ENCODE measurements around the gene C13orf42.

Gene C13orf42

DNA sequence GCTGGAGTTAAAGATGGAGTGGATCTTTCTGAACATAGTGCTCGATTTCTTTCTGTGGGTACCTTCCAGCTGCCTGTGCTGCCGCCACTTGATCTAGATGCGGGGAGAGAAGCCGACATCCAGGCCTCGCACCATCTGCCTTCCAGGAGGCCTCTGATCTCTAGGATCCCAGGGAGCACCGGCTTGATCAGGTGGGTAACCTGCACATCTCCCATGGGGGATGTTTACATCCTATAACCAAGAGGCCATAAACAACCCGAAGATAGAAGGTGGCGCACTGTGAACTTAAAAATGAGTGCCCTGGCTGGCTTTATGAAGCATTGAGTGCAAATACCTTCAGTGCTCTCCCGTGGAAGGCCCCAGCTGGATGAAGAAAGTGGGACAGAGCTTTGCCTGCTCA is at the start of gene C13orf42:
C13orf42 (minus strand) TSS at position 101 of the 400 bp plus-strand sequence; CDS start at position 36, 65 bp downstream.
- no peak for DNase-seq (ENCODE audit: low read depth)

- peak; percentile 27 for DNase-seq (ENCODE audit: low read depth)
Measured at GRCh38 chr13:51158880-51159518, 47.9 kb upstream of the C13orf42 start.

DNA sequence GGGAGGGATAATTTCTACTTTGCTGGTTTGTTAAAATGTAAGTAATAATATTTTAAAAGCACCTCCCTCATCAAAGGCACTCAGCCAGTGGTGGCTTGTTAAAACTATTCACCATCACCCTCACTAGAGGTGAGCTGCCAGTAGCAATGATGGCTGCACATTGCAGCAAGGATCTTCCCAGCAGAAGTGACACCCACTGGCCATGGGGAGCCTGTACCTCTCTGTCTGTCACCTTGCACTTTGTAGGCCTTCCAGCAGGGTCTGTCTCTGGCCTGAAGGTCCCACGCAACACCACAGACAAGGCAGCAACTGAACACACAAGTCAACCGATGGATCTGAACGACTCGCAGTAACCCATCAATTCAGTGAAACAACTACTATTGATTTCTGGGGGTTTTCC is 47.3 kb upstream of the C13orf42 start:
- DNase-seq (ENCODE audit: low read depth), result no peak

DNA sequence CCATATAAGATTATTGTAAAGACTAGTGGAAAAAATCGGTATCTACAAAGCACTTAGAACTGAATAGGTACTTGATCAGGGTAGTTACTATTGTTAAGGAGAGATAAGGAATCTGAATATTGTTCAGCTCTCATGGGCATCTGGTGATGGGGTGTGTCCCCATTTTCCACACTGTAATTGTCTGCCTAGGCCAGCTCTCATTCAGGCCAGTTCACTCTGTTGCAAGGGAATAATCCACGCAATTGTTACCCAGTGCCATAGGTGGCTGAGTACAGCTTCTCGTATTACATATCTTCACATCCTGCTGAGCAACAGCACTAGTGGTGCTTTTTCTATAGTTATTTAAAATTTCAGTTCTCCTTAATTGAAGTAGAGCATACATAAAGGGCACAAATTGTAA is 45.6 kb upstream of the C13orf42 start:
- DNase-seq (ENCODE audit: low read depth), result no peak

DNA sequence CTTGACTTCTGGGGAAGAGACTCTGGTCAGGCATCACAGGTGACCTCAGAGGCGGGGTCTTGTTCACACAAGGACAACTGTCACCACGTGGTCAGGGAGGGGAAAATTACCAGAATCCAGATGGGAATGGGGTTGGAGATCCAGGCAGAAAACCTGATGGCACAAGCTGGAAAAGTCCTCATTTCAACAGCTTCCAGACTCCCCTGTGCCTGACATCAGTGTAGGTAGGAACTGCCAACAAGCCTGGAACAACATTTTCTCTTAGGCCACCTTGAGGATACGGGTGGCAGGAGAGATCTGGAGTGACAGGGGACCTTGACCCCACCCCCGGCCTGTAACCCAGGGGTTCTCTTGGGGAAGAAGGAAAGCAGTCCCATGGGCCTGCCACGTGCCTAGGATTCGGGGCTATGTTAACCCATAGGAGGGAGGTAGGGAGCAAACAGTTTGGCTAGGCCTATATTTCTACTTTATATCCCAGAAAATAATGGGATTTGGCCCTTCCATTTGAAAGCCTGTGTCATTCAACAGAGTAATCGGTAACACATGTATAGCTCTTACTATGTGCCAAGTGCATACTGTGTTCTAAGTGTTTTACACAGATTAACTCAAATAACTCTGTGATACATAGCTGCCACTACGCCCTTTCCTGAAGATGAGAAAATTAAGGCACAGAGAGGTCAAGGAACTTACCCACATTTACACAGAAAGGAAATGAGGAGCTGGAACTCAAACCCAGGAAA is 44.9 kb upstream of the C13orf42 start:
- no peak for DNase-seq (ENCODE audit: low read depth)

GRCh38 chr13:51155161-51155560 is 44.1 kb upstream of the C13orf42 start:
- DNase-seq (ENCODE audit: low read depth), result no peak

DNA sequence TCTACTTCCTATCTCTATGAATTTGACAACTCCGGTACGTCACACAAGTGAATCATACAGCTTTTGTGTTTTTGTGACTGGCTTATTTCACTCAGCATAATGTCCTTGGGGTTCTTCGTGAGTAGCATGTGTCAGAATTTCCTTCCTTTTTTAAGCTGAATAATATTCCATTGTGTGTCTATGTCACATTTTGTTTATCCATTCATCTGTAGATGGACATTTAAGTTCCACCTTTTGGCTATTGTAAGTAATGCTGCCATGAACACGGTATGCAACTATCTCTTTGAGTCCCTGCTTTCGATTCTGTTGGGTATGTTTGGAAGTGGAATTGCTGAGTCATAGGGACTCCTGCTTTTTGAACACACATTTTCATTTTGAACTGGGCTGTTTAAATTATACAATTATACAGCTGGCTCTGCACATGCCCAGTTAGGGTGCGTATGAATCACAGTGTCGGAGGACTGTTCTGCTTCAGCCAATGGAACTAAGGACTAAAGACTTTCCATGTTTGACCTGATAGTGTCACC is 43.0 kb upstream of the C13orf42 start:
- DNase-seq (ENCODE audit: low read depth), result peak; percentile 59

- DNase-seq (ENCODE audit: low read depth), result no peak
Measured at GRCh38 chr13:51153527-51153926, 42.5 kb upstream of the C13orf42 start.

DNA sequence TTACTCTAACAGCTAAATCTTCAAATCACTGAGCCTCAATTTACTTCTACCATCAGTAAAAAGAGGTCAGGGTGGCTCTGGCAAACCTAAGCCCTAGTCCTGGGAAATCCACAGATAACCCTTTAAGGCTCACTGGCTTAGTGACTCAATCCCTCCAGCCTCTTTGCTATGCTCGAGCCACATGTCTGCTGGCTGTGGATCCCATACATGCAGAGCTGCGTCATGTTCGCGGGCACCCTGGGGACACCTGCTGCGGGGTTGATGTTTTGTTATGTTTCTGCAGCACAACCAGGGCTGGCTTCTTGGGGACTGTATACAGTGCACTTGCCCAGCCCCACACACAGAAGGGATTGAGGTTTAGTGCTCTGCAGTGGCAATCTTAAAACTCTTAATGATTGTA is 41.6 kb upstream of the C13orf42 start:
- DNase-seq (ENCODE audit: low read depth), result peak; percentile 47

DNA sequence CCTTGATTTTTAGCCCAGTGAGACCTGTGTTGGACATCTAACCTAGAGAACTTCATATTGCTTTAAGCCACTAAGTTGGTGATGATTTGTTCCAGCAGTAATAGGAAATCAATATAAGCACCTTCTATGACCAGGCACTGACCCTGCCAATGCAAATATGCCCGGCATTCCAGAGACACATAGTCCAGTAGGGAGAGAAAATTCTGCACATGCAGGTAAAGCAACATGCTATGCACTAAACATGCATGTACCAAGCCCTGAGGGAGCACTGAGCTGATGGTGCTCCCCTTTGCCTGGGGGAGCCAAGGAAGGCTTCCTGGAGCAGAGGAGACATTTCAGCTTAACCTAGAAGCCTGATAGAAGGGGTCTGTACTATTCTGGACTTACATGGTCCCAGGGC is 40.4 kb upstream of the C13orf42 start:
- no peak for DNase-seq (ENCODE audit: low read depth)

- DNase-seq (ENCODE audit: low read depth), result peak; percentile 75
Measured at GRCh38 chr13:51148952-51149573, 38.0 kb upstream of the C13orf42 start.

DNA sequence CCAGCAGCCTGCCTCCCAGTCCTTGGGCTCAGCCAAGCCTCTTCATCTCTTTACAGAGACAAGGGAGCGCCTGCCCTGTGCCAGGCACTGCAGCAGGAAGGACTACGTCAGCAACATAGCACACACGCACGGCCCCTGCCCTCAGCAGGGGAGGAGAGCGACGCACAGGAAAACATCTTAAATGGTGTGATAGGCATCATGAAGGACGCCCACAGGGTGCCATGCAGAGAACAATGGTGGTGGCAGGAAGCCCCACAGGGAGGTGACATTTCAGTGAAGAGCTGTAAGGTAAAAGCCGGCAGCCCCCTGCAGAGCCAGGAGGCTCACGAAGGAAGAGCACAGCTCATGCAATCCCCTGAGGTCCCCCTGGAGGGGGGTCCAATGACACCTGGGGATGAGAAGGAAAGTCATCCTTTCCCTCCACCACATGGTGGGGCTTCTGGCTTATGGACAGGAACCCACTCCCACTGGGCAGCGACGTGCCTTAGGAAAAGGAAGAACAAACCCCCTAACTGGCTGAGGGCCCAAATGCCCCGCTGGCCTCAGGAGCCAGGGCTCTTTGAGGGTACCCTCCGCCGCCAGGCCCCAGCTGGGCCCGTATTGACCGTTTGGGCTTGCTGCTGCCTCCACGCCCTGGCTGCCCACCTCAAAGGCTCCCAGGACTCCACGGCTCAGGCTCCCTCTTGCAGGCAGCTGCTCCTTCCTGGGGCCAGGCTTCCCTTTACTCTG is 37.3 kb upstream of the C13orf42 start:
- DNase-seq (ENCODE audit: low read depth), result no peak

GRCh38 chr13:51147732-51148131 is 36.7 kb upstream of the C13orf42 start:
- DNase-seq (ENCODE audit: low read depth), result no peak

- no peak for DNase-seq (ENCODE audit: low read depth)
Measured at GRCh38 chr13:51146667-51147066, 35.6 kb upstream of the C13orf42 start.

DNA sequence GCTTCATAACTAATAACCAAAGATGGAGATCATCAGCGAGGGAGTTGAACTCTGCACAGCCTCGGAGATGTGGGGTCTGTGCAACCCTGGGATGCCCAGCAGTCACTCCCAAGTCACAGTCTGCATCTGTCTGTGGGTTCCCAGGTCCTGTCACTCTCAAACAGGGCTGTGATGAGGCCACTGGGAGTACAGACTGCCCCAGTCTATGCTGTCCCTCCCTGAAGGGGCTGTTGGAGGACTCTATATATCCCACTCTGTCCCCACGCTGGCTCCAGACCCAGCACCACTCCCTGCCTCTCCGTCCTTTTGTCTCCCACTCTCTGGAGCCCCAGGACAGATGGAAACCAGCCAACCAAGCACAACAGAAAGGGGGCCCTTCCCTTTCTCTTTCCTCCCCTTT is 26.2 kb upstream of the C13orf42 start:
- no peak for DNase-seq (ENCODE audit: low read depth)

DNA sequence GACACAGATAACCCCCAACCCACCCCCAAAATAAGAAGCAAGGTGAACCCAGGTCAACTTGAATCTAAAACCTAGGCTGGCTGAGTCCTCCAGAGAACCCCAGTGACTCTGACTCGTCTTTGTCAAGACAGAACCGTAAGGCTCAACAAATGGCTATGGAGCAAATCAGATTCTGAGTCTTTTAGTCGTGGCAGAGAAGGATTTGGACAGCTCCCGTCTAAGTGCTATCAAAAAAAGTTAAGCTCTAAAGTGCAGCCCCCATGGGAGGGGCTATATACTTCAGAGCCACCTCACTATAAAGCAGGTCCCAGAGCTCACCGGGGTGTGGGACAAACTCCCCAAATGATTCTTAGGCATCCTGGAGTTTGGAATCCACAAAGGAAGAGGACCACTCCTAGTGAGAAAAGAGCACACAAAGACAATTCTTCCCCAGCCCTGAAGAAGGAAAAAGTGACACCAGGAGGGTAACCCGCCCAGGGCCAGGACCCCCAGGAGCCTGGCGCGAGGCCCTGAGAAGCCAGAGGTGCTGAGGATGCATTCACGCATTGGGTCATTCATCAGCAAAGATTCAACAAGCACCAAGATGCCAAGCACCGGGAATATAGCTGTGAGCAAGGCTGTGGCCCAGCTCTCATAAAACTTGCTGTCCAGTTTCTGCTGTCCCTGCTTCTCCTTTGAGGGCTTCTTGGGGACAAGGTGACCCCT is 25.4 kb upstream of the C13orf42 start:
- DNase-seq (ENCODE audit: low read depth), result no peak

- DNase-seq (ENCODE audit: low read depth), result no peak
Measured at GRCh38 chr13:51134763-51135365, 23.8 kb upstream of the C13orf42 start.

DNA sequence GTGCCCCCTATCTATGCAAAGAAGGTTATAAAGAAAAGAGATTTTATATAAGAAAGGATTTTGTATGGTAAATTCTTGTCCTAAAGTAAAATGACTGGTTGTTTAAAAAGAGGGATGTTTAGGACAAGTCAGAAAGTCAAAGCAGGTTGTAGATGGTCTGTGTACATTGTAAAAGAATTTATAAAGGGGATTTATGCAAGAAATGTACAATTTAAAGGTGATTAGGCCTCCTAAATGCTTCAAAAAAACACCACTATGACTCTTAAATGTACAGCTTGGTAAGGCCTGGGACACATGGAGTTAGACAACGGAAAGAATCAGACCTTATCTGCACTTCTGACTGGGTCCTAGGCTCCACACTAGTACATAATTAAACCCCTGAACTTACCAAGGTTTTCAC is 19.3 kb upstream of the C13orf42 start:
- no peak for DNase-seq (ENCODE audit: low read depth)

DNA sequence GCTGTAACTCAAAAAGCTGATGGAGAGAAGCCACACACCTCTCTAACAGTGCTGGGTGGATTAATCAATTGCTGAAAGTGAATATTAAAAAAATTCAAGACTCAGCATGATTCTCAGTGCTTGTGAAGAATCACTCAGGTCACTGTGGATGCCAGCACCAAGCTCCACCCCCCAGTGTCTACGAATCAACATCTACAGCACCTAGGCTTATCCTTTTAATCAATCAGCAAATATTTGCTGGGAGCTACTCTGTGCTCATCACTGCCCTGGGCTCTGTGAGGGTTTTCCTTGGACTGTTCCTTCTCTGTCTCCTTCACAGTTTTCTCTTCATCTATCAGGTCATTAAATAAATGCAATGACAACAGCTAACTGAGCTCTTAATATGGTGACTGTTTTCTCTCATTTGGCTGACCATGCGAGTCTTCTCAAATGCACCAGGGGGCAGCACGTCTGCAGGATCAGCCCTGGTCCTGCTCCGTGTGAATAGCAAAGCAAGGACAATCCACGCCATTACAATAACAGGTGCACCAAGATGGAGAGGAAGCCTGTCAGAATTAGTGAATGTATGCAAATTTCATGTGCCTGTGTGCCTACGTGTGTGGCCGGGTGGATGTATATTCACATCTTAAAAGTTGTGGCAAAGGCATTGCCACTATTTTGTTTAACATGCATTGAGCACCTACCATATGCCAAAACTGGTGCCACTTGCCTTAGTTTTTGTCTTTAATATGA is 14.6 kb upstream of the C13orf42 start:
- DNase-seq (ENCODE audit: low read depth), result peak; percentile 66

DNA sequence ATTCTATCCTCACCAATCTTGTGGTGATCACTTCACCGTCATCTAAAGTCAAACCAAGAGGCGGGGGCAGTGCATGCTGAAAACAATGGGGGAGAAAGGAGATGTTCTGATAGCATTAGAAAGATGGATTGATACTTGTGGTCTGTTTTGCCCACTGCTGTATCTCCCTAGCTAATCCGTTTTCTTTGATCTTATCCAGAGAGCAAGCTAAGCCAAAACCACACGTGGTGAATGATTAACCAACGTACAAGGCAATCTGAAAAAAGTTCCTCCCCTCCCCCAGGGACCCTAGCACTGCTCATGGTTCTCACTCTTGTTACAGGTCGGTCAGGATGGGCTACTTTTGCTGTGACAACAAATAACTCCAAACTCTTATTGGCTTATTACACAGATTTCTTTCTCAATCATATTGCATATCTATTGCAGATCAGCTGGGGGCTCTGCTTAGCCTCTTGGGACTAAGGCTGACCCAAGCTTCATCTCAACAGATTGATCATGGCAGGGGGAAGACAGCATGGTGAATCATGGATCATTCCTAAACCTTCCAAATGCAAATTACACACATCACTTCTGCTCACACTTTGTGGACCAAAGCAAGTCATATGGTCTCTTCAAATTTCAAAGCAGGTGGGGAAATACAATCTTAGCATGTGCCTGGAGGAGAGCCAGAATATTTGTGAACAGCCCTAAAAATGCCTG is 11.9 kb upstream of the C13orf42 start:
- no peak for DNase-seq (ENCODE audit: low read depth)
